T-helper 1 cell treated with Interleukin-12 subunit alpha and Interleukin-12 subunit beta and Interleukin-4 antibody, amounts not matched to agents 30 μg/mL and 1 μg/mL, for 36 hours (primary cell): Measurements from ENCODE around the gene MAP4K2.
A peak's percentile ranks its signal among the peaks of the same experiment; 100 is the strongest.

ENCODE experiments used
- H3K27ac Mint-ChIP-seq: one replicate; pipeline ENCODE4 v1.8.0; 2021; ENCODE audit warnings: mild to moderate bottlenecking, mixed read lengths
- H3K27me3 Mint-ChIP-seq: one replicate; pipeline ENCODE4 v1.8.0; 2021; ENCODE audit warnings: low read depth, mixed read lengths
- H3K36me3 Mint-ChIP-seq: one replicate; pipeline ENCODE4 v1.8.0; 2021; ENCODE audit warnings: low read depth, mixed read lengths
- H3K4me1 Mint-ChIP-seq: one replicate; pipeline ENCODE4 v1.8.0; 2021; ENCODE audit warnings: low read depth, mixed read lengths
- H3K4me3 Mint-ChIP-seq: one replicate; pipeline ENCODE4 v1.8.0; 2021; ENCODE audit warnings: mild to moderate bottlenecking, moderate library complexity, mixed read lengths
- H3K9me3 Mint-ChIP-seq: one replicate; pipeline ENCODE4 v1.8.0; 2021; ENCODE audit warnings: mixed read lengths

The MAP4K2 gene

DNA sequence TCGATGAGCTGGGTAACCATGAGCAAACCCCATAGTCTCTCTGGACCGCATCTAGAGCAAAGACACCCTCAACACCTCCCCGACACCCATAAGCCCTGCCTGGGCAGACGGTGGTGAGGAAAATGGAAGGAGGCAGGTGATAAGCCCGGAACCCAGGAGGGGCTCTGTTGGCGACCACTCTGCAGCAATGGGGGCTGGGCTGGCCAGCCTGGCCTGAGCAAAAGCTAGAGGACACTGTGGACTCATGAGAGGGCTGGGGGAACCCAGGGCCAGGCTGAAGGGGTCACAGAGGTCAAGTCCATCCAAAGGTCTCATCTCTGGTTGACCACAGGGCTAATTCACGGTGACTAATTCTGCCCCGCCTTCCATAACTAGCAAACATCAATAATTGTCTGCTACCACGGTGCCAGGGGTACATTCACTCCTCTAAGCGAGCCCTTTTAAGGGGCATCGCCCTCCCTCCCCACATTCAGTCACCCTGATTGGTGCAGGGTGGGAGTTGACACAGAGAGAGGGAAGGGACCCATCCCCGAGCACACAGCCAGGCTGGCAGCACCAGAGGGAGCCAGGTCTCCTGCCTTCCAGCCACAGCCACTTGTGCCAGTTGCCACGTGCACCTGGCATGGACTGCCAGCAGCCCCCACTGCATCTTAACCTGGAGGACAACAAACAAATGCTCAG is 47.2 kb downstream of the MAP4K2 start:
- no peak overlapping the region for H3K4me3 Mint-ChIP-seq
- H3K27ac Mint-ChIP-seq, result no peak overlapping the region
- H3K27me3 Mint-ChIP-seq, result no peaks in the 10 kb centered on the region
- H3K9me3 Mint-ChIP-seq, result no peaks in the 10 kb centered on the region
- peaks cover 11% of the 10 kb centered on the region for H3K4me1 Mint-ChIP-seq
- peaks cover 21% of the 10 kb centered on the region for H3K36me3 Mint-ChIP-seq

DNA sequence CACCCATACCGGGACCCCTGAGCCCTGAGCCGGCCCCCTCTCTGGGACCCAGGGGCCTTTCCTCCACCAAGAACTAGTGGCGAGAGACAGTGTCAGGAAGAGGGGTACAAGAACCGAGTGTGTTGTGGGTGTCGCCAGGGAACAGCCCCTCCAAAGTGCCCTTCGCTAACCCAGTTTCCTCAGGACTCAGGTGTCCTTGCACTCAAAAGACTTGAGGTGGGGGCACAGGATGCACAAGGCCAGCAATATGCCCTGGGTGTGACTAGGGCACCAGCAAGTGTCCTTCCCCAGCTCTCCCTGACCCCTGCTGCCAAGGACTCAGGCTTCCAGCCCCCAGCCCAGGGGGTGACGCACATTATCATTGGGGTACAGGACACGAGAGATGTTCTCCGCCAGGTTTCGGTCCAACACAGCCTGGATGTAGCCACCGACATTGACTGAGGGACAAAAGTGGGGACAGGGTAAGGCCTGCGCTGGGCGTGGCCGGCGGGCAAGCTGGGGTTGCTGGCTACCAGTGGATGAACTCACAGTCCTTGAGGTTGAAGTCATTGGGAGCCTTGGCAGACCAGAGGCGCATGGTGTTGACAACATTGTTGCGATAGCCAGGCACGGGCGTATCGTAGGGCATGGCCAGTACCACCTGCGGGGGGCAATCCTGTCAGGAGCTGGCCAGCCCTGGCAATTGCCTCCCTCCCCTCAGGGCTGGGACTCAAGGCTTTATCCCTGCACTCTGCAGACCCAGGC is 47.9 kb downstream of the MAP4K2 start:
- Mint-ChIP-seq H3K4me3 (no peak overlapping the region), H3K27ac (no peak overlapping the region), H3K27me3 (no peaks in the 10 kb centered on the region), H3K4me1 (peaks cover 12% of the 10 kb centered on the region), H3K9me3 (no peaks in the 10 kb centered on the region), H3K36me3 (peaks cover 24% of the 10 kb centered on the region)

DNA sequence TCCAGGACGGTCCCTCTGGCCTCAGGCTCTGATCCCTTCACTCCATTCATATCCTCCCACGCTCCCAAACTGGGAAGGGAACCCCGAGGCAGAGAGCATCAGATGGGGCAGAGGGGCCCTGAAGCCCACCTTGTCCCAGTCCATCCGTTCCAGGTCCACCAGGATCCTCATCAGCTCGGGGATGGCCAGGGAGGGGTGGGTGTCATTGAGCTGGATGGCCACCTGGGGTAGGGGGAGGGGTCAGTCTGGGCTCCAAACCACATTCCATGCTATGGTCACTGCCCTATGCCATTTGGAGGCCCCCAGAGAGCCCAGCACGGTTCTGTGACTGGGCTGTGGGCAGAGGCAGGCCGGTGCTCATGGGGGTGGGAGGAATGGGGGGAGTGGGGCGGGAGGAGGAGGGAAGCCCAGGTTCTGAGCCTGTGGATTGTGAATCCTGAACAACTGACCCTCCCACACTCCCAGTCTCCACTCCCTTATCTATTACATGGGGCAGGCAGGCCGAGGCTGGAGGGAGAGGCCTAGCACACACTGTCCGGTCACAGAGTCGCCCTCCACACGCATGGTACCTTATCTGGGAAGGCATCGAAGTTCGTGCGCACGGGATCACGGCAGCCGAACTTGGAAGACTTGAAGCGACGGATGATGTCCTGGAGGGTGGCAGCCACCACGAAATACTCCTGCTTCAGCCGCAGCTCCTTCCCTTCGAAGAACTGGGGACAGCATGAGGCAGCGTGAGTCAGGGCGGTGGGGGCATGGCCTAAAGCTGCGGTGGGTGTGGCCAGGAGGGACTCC is 48.7 kb downstream of the MAP4K2 start:
- Mint-ChIP-seq H3K4me3 (no peak overlapping the region), H3K9me3 (no peaks in the 10 kb centered on the region), H3K4me1 (peaks cover 9% of the 10 kb centered on the region), H3K27me3 (no peaks in the 10 kb centered on the region), H3K36me3 (peaks cover 22% of the 10 kb centered on the region), H3K27ac (no peak overlapping the region)

DNA sequence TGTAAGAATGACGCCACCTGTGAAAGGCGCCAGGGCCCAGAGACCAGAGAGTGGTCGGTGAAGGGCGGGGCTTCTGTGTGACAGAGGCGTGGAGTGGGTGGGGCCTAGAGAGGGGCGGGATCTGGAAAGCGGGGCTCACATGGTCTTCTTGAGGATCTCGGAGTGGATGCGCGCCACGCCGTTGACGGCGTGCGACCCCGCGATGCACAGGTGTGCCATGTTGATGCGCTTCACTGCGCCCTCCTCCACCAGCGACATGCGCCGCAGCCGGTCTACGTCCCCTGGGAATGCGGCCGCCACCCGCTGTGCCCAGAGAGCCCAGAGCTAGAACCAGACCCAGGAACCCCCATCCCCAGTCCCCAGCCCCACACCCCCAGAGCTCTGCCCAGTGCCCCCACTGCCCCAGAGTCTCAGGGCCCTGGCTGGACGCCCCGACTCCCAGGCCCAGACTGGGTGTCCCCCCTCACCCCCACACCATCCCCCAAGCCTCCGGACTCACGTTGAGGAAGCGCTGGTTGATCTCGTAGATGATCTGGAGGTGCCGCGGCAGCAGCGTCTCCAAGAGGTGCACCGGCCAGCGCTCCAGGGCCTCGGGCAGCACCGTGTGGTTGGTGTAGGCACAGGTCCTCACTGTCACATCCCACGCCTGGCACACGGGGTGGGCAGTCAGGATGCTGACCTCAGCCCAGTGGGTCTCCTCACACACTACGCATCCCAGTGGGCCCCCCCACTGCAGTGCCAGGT is 49.5 kb downstream of the MAP4K2 start:
- Mint-ChIP-seq H3K36me3 (peaks cover 22% of the 10 kb centered on the region), H3K9me3 (no peaks in the 10 kb centered on the region), H3K27me3 (no peaks in the 10 kb centered on the region), H3K27ac (no peak overlapping the region), H3K4me1 (peaks cover 9% of the 10 kb centered on the region), H3K4me3 (no peak overlapping the region)

DNA sequence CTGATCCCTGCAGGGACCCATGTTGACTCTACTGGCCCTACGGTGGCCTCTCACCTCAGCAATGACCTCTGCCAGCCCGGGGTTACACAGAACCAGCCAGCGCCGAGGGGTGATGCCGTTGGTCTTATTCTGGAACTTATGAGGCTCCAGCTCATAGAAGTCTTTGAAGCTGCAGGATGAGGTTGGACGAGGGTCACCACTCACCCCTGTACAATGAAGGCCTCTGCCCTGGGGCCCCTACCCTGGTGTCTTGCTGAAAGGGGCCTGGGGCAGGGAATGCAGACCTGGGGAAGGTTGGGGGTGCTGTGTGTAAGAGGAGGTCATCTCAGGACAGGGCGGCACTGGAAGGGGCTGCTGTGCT is 50.0 kb downstream of the MAP4K2 start:
- H3K4me3 Mint-ChIP-seq, result no peak overlapping the region
- H3K27me3 Mint-ChIP-seq, result no peaks in the 10 kb centered on the region
- no peak overlapping the region for H3K27ac Mint-ChIP-seq
- H3K9me3 Mint-ChIP-seq, result no peaks in the 10 kb centered on the region
- peaks cover 25% of the 10 kb centered on the region for H3K36me3 Mint-ChIP-seq
- peaks cover 11% of the 10 kb centered on the region for H3K4me1 Mint-ChIP-seq

DNA sequence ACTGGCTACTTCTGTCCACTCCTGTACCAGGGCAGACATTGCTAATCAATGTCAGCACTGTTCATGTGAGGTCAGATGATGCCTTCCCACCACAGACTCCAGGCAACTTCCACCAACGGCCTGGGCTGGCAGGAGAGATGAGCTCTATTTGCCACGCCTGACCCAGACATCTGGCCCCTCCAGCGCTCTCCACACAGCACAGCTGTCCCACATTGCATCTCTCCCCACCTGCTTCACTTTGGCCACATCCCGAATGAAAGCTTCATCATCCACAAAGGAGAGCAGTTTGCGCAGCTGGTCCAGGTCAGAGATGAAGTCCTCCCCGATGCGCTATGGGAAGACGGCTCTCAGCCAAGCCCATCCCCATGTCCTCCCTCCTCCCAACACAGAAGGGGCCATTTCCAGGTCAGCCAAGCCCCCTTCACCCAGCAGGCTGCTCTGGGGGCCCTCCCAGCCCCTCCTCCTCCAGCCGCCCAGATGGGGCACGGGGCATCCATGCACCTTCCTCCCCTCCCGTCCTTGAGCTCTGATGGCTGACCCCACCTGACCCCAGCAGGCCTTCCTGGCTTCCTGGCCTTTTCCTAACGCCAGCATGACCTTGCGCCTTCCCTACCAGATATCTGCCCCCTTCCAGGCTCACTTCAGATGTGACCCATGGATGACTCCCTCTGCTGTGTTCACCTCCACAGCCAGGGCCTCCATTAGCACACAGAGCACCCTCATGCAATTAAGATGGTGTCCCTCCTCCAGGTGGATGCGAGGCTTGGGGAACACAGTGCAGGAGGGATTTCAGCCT is 50.6 kb downstream of the MAP4K2 start:
- Mint-ChIP-seq H3K27ac (no peak overlapping the region), H3K4me1 (peaks cover 13% of the 10 kb centered on the region), H3K9me3 (no peaks in the 10 kb centered on the region), H3K36me3 (peaks cover 25% of the 10 kb centered on the region), H3K4me3 (no peak overlapping the region), H3K27me3 (no peaks in the 10 kb centered on the region)

DNA sequence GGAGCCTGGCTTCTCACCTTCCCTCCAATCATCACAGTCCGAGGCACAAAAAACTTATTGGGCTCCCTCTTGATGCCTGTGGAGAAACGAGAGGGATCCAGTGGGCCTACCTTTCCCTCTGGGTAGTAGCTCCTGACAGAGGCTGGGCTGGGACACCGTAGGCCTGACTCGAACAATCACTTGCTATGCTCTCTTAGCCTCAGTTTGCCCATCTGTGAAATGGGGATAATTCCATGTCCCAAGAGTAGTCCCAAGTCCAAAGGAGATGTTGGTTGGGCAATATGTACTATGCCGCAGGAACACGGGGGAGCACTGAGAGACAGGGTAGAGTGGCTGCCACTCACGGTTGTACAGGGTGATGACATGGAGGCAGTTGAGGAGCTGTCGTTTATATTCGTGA is 51.4 kb downstream of the MAP4K2 start:
- no peaks in the 10 kb centered on the region for H3K27me3 Mint-ChIP-seq
- no peaks in the 10 kb centered on the region for H3K9me3 Mint-ChIP-seq
- H3K27ac Mint-ChIP-seq, result no peak overlapping the region
- no peak overlapping the region for H3K4me3 Mint-ChIP-seq
- peaks cover 25% of the 10 kb centered on the region for H3K36me3 Mint-ChIP-seq
- peaks cover 13% of the 10 kb centered on the region for H3K4me1 Mint-ChIP-seq

DNA sequence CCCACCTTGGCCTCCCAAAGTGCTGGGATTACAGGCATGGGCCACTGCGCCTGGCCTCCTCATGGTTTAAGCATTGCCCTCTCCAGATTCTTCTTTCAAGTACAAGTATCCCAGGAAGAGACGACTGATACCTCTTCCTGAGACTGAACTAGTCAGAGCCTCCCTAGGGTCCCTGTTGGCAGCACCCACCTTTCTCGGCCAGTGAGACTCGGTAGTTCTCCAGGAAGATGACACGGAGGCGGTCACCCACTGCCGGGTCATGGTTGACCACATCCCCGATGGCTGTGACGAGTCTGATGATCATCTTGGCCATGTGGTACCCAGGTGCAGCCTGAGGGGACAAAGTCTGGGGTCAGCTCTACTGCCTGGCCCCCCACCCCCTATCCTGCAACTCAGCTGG is 51.9 kb downstream of the MAP4K2 start:
- no peak overlapping the region for H3K27ac Mint-ChIP-seq

DNA sequence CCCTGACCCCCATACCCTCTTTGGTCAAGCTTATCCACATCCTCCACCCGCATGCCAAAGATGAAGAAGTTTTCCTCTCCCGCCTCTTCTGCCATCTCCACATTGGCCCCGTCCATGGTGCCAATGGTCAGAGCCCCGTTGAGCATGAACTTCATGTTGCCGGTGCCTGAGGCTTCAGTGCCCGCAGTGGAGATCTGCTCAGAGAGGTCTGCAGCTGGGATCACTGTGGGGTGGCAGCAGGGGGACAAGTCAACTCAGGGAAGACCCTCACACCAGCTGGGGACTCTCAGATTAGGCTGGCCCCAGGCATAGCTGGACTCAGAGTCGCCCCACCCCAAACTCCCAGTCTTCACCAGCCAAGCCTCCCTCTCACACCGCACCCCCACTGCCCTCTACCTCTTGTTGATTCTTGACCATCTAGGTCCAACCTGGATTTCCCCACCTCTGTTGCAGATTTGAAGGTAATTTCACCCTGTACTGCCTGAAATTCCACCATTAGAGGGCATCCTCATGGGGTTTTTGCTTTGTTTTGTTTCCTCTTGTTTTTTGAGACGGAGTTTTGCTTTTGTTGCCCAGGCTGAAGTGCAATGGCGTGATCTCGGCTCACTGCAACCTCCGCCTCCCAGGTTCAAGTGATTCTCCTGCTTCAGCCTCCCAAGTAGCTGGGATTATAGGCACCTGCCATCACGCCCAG is 52.5 kb downstream of the MAP4K2 start:
- H3K27me3 Mint-ChIP-seq, result no peaks in the 10 kb centered on the region
- H3K4me1 Mint-ChIP-seq, result peaks cover 15% of the 10 kb centered on the region
- H3K36me3 Mint-ChIP-seq, result peaks cover 25% of the 10 kb centered on the region
- H3K4me3 Mint-ChIP-seq, result no peak overlapping the region
- H3K9me3 Mint-ChIP-seq, result no peaks in the 10 kb centered on the region
- peak overlapping the region; percentile 52 for H3K27ac Mint-ChIP-seq

More for the DNA sequence above, 51.9 kb downstream of the MAP4K2 start:
- no peak overlapping the region for H3K4me3 Mint-ChIP-seq
- no peaks in the 10 kb centered on the region for H3K27me3 Mint-ChIP-seq
- peaks cover 25% of the 10 kb centered on the region for H3K36me3 Mint-ChIP-seq
- peaks cover 15% of the 10 kb centered on the region for H3K4me1 Mint-ChIP-seq
- no peaks in the 10 kb centered on the region for H3K9me3 Mint-ChIP-seq

DNA sequence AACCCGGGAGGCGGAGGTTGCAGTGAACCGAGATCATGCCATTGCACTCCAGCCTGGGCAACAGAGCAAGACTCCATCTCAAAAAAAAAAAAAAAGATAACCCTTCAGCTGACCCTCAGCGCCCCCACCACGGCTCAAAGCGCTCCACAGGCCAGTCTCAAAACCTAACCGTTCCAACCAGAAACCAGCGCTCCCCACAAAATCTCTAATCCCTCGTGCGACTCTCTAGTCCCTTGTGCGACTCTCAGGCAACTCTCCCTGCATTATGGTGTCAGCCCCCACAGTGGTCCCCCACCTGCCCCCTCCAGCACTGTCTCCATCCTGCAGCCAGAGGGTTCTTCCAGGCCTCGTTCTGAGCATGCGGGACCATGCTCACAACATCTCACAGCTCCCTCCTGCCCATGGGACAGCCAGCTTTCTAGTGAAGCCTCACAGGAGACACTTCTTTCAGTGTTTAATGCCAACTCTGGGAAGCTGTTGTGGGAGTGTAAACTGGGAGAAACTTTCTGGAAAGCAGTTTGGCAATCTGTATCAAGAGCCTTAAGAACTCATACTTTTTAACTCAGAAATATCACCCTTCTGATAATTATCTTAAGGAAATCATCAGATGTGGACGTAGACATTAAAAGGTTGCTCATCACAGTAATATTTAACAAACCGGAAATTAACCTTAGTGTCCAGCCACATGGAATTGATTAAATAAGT is 54.9 kb downstream of the MAP4K2 start:
- Mint-ChIP-seq H3K27ac (peak overlapping the region; percentile 75), H3K36me3 (peaks cover 23% of the 10 kb centered on the region), H3K9me3 (no peaks in the 10 kb centered on the region), H3K27me3 (no peaks in the 10 kb centered on the region), H3K4me1 (peaks cover 25% of the 10 kb centered on the region), H3K4me3 (no peak overlapping the region)

DNA sequence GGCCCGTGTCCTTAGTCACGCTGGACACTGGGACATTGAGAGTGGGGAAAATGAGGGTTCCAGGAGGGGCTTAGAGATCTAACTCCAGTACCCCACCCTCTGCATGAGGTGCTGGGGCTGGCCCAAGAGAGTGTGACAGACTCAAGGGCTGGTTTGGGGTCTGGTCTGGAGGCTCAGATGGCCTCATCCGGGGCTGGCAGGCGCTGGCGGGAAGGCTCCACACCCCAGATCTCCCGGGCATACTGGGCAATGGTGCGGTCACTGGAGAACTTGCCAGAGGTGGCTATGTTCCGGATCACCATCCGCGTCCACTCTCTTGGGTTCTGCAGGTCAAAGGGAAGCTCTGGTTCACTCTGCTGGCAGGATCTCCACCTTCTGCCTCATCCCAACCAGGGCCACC is 56.5 kb downstream of the MAP4K2 start:
- H3K4me1 Mint-ChIP-seq, result peaks cover 25% of the 10 kb centered on the region
- H3K9me3 Mint-ChIP-seq, result no peaks in the 10 kb centered on the region
- H3K36me3 Mint-ChIP-seq, result peaks cover 12% of the 10 kb centered on the region
- H3K4me3 Mint-ChIP-seq, result peak overlapping the region; percentile 40
- no peaks in the 10 kb centered on the region for H3K27me3 Mint-ChIP-seq
- H3K27ac Mint-ChIP-seq, result peak overlapping the region; percentile 73

DNA sequence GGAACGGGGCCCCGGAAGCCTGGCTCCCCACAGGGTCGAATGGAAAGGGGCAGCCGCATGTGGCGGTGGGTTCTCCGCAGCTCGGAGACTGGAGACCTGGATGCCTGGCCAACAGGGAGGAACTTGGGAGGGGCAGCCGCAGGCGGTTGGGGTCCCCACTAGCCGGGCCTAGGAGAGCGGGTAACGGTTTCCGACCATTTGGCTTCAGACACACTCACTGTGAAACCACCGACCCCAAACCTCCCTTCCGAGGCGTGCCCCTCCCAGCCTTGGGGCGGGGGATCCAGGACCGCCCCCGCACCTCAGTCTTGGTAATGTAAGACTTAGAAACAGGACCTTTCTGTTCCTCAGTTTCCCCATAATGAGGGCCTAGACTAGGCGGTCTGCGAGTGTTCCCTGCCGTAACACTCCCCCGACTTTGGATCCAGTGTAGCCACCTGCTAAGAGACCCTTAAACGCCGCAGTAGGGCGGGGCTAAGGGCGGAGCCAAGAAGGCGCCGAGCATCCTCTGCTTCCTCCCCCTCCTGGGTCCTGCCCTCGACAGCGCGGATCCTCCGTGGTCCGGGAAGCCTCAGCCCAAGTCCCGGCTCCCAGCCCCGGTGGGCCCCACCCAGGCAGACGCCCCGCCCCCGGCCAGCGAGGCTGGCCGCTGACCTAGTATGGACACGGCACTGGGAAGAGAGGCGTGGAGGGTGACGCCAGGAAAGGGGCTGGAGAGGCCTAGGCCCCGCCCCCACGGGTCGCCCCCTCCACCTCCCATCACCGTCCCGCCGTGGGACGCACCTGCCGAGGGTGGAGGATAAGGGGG is 57.3 kb downstream of the MAP4K2 start:
- H3K4me3 Mint-ChIP-seq, result peak overlapping the region; percentile 97
- H3K9me3 Mint-ChIP-seq, result no peaks in the 10 kb centered on the region
- H3K27ac Mint-ChIP-seq, result peak overlapping the region; percentile 99
- H3K27me3 Mint-ChIP-seq, result no peaks in the 10 kb centered on the region
- peaks cover 28% of the 10 kb centered on the region for H3K4me1 Mint-ChIP-seq
- H3K36me3 Mint-ChIP-seq, result peaks cover 13% of the 10 kb centered on the region
